Testis (tissue), 2 donors: ENCODE measurements around the gene SBF1.

Experiments used
- POLR2A ChIP-seq: fragments of 450-650 bp; IDR thresholded peaks from one replicate; pipeline ENCODE4 v1.6.1; 2017; ENCODE audit warnings: antibody characterized with exemption, mild to moderate bottlenecking, moderate library complexity
- TF ChIP-seq, protein P1 (sequence below), 3 experiments: fragments of 450-650 bp in 2 of 3; fragments of 200-600 bp in 1 of 3; sonication (generic) in 1 of 3; IDR thresholded peaks; one replicate each; pipeline ENCODE4 v1.5.1; 2016 to 2019; ENCODE audit warnings: antibody characterized with exemption in 3 of 3, mild to moderate bottlenecking in 2 of 3, moderate library complexity in 1 of 3

DNA sequence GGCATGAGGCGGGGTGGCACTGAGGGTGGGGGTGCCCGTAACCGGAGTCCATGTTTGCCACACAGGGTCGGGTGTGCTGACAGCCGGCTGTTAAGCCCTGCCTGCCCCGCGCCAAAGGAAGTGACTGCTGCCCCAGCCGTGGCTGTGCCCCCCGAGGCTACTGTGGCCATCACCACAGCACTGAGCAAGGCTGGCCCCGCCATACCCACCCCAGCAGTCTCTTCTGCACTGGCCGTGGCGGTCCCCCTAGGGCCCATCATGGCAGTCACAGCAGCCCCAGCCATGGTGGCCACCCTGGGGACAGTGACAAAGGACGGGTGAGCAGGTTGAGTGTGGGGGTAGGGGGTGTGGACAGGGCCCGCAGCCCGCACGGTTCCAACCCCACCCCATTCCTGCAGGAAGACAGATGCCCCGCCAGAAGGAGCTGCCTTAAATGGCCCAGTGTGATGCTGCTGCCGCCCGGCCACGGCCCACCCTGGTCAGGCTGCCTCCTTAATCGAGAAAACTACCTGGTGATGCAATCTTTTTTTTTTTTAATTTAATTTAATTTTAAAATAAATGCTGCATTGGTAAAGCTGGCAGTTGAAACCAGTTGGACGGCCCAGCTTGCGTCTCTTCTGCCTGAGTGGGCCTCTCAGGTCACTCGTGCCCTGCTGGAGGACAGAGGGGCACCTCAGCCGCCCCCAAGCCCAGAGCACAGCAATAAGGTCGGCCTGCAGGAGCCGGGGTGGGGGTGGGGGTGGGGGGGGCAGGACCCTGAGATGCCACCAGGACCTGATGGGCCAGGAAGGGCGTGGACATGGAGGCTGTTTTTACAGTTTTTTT, 30.8 kb downstream of the SBF1 start:
- TF ChIP-seq, protein P1, sequence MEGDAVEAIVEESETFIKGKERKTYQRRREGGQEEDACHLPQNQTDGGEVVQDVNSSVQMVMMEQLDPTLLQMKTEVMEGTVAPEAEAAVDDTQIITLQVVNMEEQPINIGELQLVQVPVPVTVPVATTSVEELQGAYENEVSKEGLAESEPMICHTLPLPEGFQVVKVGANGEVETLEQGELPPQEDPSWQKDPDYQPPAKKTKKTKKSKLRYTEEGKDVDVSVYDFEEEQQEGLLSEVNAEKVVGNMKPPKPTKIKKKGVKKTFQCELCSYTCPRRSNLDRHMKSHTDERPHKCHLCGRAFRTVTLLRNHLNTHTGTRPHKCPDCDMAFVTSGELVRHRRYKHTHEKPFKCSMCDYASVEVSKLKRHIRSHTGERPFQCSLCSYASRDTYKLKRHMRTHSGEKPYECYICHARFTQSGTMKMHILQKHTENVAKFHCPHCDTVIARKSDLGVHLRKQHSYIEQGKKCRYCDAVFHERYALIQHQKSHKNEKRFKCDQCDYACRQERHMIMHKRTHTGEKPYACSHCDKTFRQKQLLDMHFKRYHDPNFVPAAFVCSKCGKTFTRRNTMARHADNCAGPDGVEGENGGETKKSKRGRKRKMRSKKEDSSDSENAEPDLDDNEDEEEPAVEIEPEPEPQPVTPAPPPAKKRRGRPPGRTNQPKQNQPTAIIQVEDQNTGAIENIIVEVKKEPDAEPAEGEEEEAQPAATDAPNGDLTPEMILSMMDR (IDR thresholded peaks at IDR 0.05) = no peak
- TF ChIP-seq POLR2A = no peak
